Activated CD8-positive, alpha-beta memory T cell treated with anti-CD3 and anti-CD28 coated beads for 4 hours (primary cell): ENCODE data around the gene TIE1.

Experiments used
- DNase-seq, 2 donors: peaks; one replicate each; pipeline ENCODE4 v3.0.0-alpha.2; 2020; ENCODE audit warnings: low read depth in 2 of 2

The TIE1 gene

DNA sequence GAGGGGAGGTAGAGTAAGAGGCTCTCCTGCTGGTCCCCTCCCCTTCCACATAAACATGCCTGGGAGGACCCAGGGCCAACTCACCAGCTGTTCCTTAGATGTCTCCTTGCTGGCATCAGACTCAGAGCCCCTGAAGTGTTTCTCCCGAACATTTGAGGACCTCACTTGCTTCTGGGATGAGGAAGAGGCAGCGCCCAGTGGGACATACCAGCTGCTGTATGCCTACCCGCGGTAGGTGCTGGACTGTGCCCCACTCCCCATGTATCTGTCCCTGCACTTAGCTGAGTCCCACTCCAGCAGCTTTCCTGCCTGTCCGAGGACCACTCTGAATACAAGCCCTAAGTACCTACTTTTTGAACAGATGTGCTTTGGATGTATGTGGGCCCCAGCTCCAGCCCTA, 37.2 kb downstream of the TIE1 start:
- DNase-seq, result no peak

DNA sequence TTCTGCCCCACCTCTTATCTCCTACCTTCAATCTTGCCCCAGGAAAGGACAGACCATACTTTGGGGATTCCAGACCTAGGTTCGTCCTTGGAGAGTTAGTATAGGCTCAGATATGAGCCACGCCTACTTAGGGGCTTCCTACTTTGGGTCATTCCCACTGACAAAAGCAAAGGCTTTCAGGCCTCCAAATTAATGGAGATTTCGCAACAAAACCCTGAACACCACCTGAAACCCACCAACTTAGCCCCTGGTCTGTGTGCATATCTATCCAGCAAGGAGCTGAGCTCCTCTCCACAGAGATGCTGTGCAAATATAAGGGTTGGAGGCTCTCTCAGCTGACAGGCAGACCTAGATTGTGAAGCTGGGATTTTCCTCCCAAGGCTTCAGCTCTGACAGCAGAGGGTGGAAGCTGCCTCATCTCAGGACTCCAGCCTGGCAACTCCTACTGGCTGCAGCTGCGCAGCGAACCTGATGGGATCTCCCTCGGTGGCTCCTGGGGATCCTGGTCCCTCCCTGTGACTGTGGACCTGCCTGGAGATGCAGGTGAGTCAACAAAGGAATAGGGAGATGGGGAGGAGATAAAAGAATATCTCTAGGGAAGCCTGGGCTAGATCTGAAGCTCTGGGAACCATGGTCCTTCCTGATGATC, 38.9 kb downstream of the TIE1 start:
- DNase-seq, result no peak

DNA sequence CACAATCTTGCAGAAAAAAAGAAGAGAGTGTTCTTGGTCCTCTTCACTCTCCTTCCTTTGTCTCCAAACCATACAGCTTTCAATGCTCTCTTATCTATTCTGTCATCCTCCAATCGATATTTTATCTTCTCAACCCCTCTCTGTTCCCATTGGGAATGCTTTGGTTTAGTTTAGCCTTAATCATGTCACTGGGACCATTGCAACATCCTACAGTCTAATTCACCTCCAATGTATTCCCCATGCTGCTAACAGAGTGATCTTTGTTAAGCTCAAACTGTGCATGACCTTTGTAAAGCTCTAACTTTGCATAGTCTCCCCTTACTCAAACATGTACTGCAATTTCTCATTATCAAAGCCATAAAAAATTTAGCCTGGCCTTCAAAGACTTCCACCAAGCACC, 39.8 kb downstream of the TIE1 start:
- DNase-seq, result no peak

DNA sequence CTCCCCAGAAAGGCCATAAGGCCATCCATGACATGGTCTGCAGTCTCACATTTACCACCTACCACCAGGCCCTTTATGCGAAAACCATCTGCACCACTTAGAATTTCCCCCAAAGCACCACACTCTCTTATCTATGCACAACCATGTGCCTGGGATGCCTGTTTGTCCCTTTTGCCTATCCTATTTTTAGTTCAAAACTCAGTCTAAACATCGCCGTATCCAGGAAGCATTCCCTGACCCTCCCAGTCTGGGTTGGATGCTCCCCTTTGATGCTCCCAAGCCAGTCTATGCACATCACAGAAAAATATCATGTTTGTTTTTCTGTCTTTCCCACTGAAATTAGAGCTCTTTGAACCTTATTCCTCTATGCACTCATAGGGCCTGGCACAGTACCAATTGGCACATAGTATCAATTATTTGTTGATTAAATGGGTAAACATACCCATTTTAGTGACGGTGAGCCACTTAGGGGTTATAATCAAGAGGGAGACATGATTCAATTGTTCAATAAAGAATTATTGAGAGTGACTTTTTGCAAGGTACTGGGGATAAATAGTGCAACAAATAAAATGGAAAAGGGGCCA, 43.6 kb downstream of the TIE1 start:
- no peak for DNase-seq

DNA sequence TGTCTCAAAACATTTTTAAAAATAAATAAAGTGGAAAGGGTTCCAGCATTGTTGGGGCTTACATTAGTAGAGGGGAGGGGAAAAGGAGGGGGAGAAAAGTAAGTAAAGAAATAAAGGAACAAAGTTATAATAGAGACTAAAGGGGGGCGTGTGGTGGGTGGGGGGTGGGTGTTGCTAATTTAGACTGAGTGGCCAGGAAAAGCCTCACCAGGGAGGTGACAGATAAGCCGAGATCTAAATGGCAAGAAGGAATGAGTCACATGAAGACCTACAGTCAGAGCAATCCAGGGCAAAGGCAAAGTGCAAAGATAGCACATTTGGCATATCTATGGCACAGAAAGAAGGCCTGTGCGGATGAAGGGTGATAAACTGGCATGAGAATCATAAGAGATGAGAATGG, 44.3 kb downstream of the TIE1 start:
- no peak for DNase-seq

DNA sequence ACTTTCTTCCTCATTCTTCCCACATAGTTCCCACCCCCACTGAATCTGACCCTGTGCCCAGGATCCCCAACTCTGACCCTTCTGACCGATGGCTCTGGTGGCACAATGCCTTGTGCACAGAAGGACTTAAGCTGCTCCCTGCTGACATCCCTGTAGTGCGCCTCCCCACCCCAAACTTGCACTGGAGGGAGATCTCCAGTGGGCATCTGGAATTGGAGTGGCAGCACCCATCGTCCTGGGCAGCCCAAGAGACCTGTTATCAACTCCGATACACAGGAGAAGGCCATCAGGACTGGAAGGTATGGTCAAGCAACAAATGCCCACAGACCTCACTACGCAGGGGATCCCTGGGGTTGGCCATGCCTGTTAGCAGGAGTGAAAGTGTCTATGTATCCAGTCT, 45.9 kb downstream of the TIE1 start:
- no peak for DNase-seq

DNA sequence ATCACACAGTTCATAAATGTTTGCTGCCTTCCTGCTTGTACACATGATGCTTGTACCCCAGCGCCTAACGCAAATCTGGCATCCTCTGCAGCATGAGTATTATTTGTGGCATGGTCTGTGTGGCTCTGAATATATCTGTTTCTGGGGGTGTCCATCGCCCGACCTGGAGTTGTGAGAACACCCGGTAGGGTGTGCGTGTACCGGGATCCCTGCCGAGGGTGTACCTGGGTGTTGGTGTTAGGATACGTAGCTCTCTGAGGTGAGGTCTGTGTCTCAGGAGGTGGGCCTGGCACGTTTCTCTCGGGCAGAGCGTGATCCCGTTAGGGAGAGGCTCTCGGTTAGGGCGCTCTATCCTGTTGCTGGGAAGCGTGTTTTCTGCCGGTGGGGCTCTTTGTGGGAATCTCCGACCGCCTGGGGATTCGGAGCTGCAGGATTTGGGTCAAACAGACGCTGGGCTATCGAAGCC, 47.6 kb downstream of the TIE1 start:
- DNase-seq, result no peak

DNA sequence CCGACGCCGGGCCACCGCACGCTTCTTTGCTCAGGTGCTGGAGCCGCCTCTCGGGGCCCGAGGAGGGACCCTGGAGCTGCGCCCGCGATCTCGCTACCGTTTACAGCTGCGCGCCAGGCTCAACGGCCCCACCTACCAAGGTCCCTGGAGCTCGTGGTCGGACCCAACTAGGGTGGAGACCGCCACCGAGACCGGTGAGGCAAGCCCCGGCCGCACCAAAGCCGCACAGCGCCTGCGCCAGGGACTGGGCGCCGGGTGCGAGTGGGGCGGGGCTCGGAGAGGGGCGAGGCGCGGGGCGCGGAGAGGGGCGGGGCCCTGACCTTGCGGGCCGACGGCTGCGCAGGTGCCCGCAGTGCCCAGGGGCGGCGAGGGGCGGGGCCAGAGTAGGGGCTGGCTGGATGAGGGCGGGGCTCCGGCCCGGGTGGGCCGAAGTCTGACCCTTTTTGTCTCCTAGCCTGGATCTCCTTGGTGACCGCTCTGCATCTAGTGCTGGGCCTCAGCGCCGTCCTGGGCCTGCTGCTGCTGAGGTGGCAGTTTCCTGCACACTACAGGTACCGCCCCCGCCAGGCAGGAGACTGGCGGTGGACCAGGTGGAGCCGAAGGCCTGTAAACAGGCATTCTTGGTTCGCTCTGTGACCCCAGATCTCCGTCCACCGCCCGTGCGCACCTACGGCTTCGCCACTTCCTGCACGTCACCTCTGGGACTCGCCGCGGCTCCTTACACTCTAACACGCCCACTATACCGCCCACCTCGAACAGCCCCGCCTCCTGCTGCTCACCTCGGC, 48.2 kb downstream of the TIE1 start:
- peak in 1 of 2 donors; percentile 26 for DNase-seq

DNA sequence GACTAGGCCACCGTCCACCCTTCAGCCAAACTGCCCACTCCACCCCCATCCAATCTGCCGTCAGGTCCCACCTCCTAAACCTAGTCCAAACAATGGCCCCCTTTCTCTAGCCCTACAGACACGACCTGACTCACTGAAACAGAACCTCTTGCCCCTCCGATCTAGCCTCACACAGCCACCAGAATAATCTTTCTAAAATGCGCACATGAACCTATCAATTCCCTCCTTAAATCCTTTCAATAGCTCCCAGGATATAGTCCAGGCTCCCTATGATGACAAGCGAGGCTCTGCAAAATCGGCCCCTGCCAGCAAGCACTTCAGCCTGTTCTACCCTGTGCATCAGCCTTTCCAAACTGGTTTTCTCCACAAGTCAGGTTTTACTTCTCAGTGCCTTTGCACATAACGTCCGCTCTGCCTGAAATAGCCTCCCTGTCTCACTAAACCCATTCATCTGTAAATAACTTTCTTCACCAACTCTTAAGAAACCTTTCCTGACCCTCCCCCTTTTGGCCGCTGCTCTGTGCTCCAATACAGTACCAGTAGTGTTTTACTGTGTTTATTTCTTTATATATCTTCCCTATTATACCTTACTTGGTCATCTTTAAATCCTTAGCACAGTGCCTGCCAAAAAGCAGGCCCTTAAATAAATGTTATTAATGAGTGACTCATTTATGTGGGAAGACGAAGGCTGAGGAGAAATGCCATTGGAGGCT, 49.0 kb downstream of the TIE1 start:
- no peak for DNase-seq

DNA sequence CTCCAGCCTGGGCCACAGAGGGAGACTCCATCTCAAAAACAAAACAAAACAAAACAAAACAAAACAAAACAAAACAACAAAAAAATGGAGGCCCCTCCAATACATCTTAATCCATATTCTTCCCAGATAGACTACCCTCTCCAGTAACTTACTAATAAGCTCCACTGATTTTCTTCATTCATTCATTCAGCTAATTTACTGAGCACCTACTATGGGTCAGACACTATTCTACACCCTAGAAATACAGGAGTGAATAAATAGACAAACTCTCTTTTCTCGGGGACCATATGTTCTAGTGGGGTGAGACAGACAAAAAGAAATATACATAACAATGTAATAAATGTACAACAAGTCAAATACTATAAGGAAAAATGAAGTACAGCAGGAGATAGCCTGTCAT, 50.2 kb downstream of the TIE1 start:
- no peak for DNase-seq

DNA sequence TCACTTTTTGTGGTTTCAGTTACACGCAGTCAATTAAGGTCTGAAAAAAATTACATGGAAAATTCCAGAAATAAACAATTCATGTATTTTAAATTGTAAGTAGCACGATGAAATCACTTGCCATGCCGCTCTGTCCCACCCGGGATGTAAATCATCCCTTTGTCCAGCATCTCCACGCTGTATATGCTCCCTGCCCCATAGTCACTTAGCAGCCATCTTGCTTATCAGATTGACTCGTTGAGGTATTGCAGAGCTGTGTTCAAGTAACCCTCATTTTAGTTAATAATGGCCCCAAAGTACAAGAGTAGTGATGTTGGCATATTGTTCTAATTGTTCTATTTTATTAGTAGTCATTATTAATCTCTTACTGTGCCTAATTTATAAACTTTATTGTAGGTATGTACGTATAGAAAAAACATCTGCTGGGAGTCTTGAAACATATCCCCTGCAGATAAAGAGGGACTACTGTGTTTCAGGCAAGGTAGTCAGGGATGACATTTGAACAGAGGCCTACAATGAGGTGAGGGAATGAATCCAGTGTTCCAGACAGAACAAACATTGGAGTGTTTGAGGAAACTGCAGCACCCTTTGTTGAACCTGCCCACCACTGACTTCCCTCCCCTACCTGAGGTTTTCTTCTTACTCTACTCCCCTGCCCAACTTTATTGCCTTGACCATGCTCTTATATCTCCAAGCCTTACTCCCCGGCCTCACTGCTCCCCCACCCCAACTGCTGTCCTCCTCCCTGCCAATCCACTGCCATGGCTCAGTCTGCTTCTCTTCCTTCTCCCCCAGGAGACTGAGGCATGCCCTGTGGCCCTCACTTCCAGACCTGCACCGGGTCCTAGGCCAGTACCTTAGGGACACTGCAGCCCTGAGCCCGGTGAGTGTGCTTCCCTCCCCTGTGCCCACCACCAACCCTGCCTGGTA, 50.9 kb downstream of the TIE1 start:
- DNase-seq, result no peak

DNA sequence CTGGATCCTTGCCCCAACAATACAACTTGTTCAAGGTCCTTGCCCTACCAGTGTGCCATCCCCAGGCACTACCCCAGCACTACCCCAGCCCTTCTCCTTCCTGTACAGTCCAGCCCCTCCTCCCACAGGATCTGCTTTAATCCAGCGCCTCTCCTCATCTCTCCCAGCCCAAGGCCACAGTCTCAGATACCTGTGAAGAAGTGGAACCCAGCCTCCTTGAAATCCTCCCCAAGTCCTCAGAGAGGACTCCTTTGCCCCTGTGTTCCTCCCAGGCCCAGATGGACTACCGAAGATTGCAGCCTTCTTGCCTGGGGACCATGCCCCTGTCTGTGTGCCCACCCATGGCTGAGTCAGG, 51.5 kb downstream of the TIE1 start:
- no peak for DNase-seq

DNA sequence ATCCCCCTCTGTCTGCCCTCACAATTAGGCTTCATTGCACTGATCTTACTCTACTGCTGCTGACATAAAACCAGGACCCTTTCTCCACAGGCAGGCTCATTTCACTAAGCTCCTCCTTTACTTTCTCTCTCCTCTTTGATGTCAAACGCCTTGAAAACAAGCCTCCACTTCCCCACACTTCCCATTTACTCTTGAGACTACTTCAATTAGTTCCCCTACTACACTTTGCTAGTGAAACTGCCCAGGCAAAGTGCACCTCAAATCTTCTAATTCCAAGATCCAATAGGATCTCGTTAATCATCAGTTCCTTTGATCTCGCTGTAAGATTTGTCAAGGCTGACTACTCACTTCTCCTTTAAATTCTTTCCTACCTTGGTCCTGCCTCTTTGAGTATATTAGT, 52.1 kb downstream of the TIE1 start:
- no peak for DNase-seq

DNA sequence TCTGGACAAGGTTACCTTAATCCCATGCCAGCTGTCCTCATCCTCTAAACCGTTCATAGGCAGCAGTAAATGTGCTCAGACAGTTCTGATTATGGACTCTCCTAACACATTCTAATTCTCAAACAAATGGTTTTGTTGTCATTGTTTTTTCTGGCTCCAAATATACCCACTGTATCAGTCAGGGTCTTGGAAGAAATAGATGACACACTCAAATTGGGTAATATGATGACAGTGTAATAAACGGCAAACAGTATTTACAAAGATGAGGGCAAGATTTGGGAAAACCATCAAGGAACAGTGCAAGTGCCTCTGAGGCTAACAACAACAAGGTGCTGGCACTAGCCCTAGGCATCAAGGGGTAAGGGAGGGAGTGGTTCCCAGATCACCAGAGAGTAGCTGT, 53.7 kb downstream of the TIE1 start:
- no peak for DNase-seq

DNA sequence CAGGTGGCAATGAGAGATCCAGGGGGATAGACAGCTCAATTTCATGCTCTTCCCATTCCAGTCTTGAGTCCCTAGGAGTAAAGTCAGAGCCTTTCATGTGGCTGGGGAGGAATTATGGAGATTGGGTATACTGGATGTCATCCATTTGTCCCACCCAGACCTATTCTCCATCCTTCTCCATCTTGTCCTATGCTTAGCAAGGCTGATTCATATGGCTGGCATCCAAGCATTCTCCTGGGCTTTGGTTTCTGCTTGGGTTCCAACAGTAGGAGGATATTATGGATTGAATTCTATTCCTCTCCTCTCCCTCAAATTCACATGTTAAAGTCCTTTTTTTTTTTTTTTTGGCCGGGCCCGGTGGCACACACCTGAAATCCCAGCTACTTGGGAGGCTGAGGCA, 54.2 kb downstream of the TIE1 start:
- DNase-seq, result no peak

DNA sequence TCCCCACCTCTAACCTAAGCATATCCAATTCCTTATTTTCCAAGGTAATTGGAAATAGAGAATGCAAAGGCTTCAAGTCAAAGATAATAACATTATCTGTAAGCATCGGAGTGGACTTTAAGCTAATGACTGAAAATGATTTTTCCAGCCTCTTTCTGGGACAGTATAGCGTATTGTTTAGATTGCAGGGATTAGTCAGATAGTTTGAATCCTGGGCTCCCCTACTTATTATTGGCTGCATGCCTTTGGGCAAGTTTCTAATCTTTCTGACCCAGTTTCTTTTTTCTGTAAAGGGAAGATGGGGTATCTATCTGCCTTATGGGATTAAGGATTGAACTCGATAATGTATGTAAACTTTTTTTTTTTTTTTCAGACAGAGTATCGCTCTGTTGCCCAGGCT, 56.5 kb downstream of the TIE1 start:
- DNase-seq, result no peak

DNA sequence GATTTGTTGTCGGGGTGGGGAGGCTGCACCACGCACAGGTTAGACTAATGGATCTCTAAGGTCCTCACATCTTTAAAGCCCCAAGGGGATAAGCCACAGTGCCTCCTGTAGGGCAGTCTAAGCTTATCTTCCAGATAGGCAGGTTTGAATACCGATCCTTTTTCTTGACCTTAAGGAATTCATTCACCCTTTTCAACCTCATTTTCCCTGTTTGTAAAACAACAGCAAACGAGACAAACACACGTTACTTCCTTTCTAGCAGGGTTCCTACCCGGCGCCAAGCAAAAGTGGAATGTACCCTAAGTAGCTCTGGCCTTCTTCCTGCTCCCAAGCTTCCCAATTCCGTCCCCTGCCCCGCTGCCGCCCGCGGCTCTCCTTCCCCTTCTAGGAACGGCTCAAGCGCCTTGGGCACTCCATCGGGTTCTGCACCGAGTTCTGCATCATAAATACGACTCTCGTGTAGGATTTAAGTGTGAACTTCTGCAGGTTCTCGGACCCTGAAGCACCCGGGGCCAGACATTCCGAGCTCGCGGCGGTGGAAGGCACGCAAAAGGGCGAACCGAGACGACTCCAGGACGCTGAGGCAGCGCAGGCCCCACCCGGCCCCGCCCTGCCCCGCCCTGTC, 57.5 kb downstream of the TIE1 start:
- no peak for DNase-seq

DNA sequence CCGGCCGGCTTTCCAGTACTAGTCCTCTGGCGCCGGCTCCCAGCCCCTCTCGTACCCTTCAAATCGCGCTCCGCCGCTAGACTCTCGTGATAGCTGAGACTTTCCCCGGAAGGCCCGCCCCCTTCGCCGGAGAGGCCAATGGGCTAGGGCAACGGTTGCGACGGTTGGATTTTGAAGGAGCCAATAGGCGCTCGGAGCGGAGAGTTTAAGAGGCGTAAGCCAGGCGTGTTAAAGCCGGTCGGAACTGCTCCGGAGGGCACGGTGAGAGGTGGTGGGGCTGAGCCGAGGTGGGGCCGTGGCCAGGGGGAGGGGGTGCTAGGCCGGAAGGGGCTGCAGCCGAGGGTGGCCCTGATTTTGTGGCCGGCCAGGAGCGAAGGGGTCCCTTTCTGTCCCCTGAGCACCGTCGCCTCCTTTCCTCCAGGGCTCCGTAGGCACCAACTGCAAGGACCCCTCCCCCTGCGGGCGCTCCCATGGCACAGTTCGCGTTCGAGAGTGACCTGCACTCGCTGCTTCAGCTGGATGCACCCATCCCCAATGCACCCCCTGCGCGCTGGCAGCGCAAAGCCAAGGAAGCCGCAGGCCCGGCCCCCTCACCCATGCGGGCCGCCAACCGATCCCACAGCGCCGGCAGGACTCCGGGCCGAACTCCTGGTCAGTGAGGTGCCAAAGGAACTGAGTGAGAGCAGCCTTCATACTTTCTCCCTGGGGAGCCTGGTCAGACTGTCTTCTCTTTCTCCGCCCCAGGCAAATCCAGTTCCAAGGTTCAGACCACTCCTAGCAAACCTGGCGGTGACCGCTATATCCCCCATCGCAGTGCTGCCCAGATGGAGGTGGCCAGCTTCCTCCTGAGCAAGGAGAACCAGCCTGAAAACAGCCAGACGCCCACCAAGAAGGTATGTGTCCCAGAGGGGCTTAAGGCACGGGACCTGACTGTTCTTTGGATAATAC, 58.2 kb downstream of the TIE1 start, which contains the start of gene CDC20:
Gene CDC20 (plus strand): TSS at position 236 of the 948 bp plus-strand sequence. CDS start 235 bp downstream, at position 471.
- peak; percentile 93 for DNase-seq

DNA sequence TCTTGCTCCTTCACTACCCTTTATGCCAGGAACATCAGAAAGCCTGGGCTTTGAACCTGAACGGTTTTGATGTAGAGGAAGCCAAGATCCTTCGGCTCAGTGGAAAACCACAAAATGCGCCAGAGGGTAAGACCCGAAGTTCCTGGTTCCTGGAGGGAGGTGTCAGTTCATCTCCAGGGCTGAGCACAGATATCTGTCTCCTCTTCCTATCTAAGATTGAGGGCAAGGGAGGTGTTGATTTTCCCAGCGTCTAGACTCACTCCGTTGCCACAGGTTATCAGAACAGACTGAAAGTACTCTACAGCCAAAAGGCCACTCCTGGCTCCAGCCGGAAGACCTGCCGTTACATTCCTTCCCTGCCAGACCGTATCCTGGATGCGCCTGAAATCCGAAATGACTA, 58.9 kb downstream of the TIE1 start:
- DNase-seq, result no peak

DNA sequence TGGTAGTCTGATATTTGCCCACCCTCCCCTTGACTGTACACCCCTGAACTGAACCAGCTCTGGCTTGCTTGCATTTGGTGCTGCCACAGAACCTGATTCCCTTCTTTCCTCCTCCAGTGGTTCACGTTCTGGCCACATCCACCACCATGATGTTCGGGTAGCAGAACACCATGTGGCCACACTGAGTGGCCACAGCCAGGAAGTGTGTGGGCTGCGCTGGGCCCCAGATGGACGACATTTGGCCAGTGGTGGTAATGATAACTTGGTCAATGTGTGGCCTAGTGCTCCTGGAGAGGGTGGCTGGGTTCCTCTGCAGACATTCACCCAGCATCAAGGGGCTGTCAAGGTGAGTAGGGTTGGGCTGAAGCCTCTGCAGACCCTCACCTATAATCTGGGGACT, 59.8 kb downstream of the TIE1 start:
- no peak for DNase-seq
